Measurements from ENCODE around the gene GCC1. TPM values are rescaled to one million over a fixed set of nuclear protein-coding genes. Genes with fewer than 3 reads are reported as not detected.

The GCC1 gene
- total RNA-seq, 1 donor from 2014 or later = 17.4 TPM

DNA sequence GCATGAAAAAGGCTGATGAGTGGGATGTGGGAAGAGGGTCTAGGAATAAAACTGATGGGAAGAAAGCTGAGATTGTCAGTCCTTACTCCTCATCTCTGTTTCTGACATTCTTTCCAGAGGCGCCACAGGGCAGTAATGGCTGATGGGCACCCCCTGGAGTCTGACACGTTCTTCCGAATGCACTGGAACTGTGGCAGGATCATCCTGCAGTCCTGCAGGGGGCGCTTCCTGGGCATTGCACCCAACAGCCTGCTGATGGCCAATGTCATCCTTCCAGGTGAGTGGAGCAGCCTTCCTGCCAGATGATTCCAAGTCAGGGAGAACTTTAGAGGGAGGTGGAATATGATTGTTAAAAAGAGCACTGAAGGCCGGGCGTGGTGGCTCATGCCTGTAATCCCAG is 12.9 kb upstream of the GCC1 start:
- no peaks in the 10 kb centered on the region for H3K4me1 Mint-ChIP-seq (ENCODE audit: low read depth)
- H3K36me3 Mint-ChIP-seq (ENCODE audit: insufficient read depth) = no peaks in the 10 kb centered on the region
- no peak for DNase-seq (ENCODE audit: low spot score, unreplicated experiment)

GRCh38 chr7:127595737-127596136 is 10.3 kb upstream of the GCC1 start:
- Mint-ChIP-seq H3K4me3 (ENCODE audit: low read depth) (no peak overlapping the region), H3K9me3 (ENCODE audit: low read depth) (no peaks in the 10 kb centered on the region), H3K36me3 (ENCODE audit: insufficient read depth) (peaks cover 9% of the 10 kb centered on the region), H3K27me3 (peaks cover 5% of the 10 kb centered on the region), H3K4me1 (ENCODE audit: low read depth) (no peaks in the 10 kb centered on the region), H3K27ac (no peak overlapping the region)
- DNase-seq (ENCODE audit: low spot score, unreplicated experiment) = no peak
- no peak for TF ChIP-seq CTCF (IDR thresholded peaks at IDR 0.05; ENCODE audit: unreplicated experiment)

More for the DNA sequence above, 12.9 kb upstream of the GCC1 start:
- peak; percentile 30 for TF ChIP-seq CTCF (IDR thresholded peaks at IDR 0.05; ENCODE audit: unreplicated experiment)
- Mint-ChIP-seq H3K27ac (no peak overlapping the region), H3K9me3 (ENCODE audit: low read depth) (no peaks in the 10 kb centered on the region), H3K4me3 (ENCODE audit: low read depth) (no peak overlapping the region), H3K27me3 (peaks cover 11% of the 10 kb centered on the region)

GRCh38 chr7:127594490-127594889 is 9.1 kb upstream of the GCC1 start:
- H3K27ac Mint-ChIP-seq = no peak overlapping the region
- peaks cover 3% of the 10 kb centered on the region for H3K4me1 Mint-ChIP-seq (ENCODE audit: low read depth)
- H3K9me3 Mint-ChIP-seq (ENCODE audit: low read depth) = no peaks in the 10 kb centered on the region
- no peak for DNase-seq (ENCODE audit: low spot score, unreplicated experiment)
- H3K36me3 Mint-ChIP-seq (ENCODE audit: insufficient read depth) = peaks cover 16% of the 10 kb centered on the region
- TF ChIP-seq CTCF (IDR thresholded peaks at IDR 0.05; ENCODE audit: unreplicated experiment) = no peak
- H3K27me3 Mint-ChIP-seq = peaks cover 5% of the 10 kb centered on the region
- no peak overlapping the region for H3K4me3 Mint-ChIP-seq (ENCODE audit: low read depth)

DNA sequence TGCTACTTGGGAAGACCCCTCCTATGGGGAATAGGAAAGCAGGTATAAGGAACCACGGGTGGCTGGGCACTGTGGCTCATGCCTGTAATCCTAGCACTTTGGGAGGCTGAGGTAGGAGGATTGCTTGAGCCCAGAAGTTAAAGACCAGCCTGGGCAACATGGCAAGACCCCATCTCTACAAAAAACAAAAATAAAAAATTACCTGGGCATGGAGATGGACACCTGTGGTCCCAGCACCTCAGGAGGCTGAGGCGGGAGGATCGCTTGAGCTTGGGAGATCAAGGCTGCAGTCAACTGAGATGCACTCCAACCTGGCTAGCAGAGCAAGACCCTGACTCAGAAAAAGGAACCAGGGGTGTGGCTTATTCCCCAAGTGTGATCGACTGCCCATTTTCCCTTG is 7.2 kb upstream of the GCC1 start:
- Mint-ChIP-seq H3K36me3 (ENCODE audit: insufficient read depth) (peaks cover 16% of the 10 kb centered on the region), H3K4me1 (ENCODE audit: low read depth) (peaks cover 6% of the 10 kb centered on the region), H3K27ac (no peak overlapping the region), H3K9me3 (ENCODE audit: low read depth) (no peaks in the 10 kb centered on the region), H3K4me3 (ENCODE audit: low read depth) (no peak overlapping the region), H3K27me3 (peaks cover 2% of the 10 kb centered on the region)
- no peak for DNase-seq (ENCODE audit: low spot score, unreplicated experiment)
- TF ChIP-seq CTCF (IDR thresholded peaks at IDR 0.05; ENCODE audit: unreplicated experiment) = no peak

- no peak for TF ChIP-seq CTCF (IDR thresholded peaks at IDR 0.05; ENCODE audit: unreplicated experiment)
- Mint-ChIP-seq H3K4me3 (ENCODE audit: low read depth) (no peak overlapping the region), H3K27me3 (no peaks in the 10 kb centered on the region), H3K36me3 (ENCODE audit: insufficient read depth) (peaks cover 18% of the 10 kb centered on the region), H3K4me1 (ENCODE audit: low read depth) (peaks cover 6% of the 10 kb centered on the region), H3K9me3 (ENCODE audit: low read depth) (no peaks in the 10 kb centered on the region), H3K27ac (peak overlapping the region; percentile 13)
- DNase-seq (ENCODE audit: low spot score, unreplicated experiment) = no peak
Observed at GRCh38 chr7:127591591-127591990, 6.2 kb upstream of the GCC1 start.
